HG03060 (cell line): ENCODE results near the gene EFCAB6.

Experiments
- ATAC-seq: cut with Tn5 transposase; IDR thresholded peaks from one replicate; pipeline ENCODE4 v1.9.1; 2021; ENCODE audit warnings: low read depth, moderate number of reproducible peaks; ENCODE audit not compliant: unreplicated experiment

EFCAB6 gene

GRCh38 chr22:43560651-43561050, 251.5 kb downstream of the EFCAB6 start:
- no peak for ATAC-seq

- ATAC-seq = no peak
These were observed 256.3 kb downstream of the EFCAB6 start for GRCh38 chr22:43555561-43556515.

- ATAC-seq = no peak
These were observed 257.3 kb downstream of the EFCAB6 start for GRCh38 chr22:43554694-43555365.

DNA sequence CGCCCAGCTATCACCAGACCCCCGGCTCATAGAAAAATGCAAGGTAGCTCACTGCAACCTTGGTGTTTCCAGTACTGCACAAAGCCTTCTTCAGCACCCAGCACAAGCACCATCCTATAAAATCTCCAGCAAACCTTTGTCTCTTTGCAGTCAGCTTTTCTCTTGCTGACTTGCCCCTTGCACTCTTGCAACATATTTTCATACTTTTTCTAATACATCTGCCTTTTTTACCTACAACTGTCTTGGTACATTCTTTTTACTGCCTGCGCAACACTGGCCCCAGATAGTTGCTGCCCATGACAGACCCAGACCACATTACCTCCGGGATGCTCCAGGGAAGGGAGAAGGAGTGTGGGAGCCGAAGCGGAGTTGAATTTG, 257.9 kb downstream of the EFCAB6 start:
- no peak for ATAC-seq

- ATAC-seq = no peak
These were observed 258.4 kb downstream of the EFCAB6 start for GRCh38 chr22:43553451-43554258.

DNA sequence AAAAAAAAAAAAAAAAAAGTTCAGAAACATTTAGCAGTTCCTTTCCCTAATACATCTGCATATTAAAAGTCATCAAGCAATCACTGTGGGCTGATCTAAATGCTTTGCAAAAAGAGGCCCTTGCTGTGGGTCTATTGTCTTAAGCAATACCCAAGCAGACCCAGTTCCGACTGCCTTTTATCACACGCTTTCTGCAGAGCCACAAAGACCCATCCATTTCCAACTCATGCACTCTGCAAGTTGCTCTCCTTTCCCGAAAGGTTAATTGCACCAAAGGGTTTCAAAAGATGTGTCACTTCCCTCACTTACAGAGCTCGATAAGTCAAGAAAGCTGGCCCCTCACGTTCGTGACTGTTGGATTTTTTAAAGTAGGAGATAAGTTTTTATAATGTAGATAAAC, 261.4 kb downstream of the EFCAB6 start:
- ATAC-seq = no peak

DNA sequence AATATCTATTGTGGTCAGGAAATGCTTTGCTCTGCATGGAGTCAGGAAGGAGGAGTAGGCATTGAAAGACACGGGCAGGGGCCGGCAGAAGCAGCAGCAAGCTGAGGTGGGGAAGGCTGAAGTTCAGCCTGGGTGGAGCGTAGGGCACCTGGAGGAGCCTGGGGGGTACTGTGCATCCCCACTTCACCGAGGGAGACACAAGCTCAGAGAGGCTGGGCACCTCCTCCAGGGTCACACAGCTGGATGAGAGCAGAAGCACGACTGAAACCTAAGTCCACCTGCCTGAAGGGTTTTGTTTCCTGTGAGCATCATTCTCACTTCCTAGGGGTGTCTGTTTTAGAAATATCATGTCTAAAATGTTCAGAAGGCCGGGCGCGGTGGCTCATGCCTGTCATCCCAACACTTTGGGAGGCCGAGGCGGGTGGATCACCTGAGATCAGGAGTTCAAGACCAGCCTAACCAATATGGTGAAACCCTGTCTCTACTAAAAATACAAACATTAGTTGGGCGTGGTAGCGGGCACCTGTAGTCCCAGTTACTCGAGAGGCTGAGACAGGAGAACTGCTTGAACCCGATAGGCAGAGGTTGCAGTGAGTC, 262.0 kb downstream of the EFCAB6 start:
- no peak for ATAC-seq

DNA sequence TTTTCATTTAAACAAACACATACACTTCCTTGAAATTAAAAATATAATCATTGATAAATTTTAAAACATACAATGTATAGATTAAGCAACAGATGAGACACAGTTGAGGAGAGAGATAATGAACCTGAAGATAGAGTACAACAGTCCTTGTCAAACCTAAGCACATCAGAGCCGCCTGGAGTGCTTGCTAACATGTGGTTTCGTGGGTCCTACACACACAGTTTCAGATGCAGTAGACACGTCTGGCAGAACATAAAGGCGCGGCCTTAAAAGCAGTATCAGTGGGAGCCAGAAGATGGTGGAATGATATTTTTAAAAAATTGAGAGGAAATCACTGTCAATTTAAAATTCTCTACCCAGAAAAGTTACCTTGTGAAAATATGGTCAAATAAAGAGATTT, 265.9 kb downstream of the EFCAB6 start:
- no peak for ATAC-seq

DNA sequence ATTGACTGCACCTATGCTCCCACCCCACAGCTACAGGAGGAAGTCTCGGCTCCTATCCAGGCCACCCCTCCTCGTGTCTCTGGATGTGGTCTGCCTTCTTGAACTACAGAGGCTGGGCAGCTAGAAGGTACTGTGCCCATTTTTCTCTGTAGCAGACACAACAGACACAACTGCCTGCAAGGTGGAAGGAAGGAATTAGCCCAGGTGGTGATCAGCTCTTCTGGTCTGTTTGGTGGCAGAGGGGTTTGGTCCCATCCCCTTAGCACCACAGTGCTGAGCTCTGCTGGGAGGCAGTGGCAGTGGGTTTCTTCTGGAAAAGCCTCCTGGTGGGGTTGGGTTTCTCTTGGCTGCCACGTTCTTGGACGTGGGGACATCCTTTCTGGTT, 267.8 kb downstream of the EFCAB6 start:
- no peak for ATAC-seq

DNA sequence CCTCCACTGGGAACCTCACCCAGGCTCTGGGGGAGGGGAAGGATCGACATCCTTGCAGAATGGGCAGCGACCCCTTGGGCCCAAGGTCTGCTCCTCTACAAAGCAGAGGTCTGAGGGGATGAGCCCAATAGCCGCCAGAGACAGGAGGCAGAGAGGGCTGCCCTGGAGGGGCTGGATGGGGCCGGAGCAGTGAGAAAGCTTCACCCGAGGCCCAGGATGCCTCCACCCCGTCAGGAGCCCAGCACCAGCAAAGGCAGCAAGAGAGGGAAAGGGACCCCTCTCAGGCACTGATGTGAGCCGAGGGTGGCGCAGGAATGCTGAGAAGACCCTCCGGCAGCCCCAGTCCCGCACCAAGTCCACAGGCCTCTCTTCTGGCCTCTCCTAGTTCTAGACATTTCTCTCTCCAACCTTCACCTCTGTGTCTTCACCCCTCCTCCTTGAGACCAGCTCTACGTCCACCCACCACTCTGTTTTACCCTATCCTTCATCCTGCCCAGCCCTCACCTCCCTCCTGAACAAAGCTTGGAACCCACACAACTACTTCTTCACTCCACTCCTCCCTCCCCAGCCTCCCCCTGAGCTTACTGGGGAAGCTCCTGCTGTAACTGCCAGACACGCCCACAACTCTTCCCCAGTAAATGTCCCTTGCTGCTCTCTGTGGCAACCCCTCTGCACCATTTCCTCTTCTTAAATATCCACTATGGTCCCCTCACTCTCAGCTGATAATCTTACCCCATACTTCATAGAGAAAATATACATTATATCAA, 268.4 kb downstream of the EFCAB6 start:
- no peak for ATAC-seq

GRCh38 chr22:43542681-43543521, 269.2 kb downstream of the EFCAB6 start:
- ATAC-seq = no peak

DNA sequence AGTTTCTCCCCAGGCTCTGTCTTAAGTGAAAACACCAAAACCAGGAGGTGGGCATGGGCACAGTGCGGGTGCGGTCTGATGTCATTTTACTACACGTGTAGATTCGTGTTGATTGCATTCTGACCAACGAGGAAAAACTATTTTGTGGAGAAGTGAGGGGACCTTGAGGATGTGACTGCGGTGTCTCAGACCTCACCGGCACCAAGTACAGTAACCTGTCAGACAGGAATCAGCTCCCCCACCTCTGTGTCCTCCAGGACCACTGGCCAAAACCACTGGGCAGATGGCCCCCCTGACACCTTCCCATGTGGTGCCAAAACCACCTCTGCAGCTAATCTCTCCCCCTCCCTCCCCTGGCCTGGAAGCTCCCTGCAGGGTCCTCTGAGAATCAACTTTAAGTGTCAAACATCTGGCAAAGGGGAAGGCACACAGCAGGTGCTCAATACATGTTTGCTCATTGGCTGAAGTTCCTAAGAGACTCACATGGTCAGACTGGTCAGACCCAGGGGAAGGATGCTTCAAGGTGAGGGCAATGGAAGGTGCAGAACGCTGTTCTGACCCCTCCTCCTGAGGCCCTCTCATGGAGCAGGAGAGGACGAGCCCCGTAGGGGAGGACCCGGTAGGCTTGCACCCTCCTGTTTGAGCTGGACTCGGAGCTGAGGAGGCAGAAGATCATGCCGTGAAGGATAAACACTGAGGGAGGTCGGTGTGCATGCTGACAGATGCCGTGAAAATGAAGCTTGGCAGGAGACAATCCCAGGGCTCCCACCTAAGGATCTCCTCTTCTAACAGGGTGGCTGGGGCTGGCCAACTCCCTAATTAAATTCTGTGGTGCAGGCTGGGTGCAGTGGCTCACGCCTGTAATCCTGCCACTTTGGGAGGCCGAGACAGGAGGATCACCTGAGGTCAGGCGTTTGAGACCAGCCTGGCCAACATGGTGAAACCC, 270.4 kb downstream of the EFCAB6 start:
- ATAC-seq = no peak

DNA sequence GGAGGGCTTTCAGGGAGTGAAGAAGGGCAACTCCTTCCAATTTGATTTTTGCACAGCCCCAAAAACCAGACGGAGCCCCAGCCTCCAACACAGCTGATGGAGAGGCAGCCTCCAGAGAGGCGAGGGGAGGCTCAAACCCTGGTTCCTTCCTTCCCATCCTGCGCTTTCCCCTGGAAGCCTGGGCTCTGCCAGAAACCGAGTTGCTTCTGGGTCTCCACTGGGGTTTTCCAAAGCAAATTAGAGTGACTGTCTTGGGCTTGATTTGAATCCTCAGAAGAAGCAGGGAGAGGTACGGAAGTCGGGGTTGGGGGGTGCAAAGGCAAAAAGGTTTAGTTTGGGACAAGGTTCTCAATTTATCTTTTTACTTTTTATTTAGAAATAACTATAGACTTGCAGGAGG, 271.1 kb downstream of the EFCAB6 start:
- no peak for ATAC-seq

GRCh38 chr22:43540529-43540923, 271.6 kb downstream of the EFCAB6 start:
- ATAC-seq = no peak

GRCh38 chr22:43539572-43540528, 272.3 kb downstream of the EFCAB6 start:
- no peak for ATAC-seq

- ATAC-seq = no peak
These were observed 275.0 kb downstream of the EFCAB6 start for GRCh38 chr22:43537019-43537585.

DNA sequence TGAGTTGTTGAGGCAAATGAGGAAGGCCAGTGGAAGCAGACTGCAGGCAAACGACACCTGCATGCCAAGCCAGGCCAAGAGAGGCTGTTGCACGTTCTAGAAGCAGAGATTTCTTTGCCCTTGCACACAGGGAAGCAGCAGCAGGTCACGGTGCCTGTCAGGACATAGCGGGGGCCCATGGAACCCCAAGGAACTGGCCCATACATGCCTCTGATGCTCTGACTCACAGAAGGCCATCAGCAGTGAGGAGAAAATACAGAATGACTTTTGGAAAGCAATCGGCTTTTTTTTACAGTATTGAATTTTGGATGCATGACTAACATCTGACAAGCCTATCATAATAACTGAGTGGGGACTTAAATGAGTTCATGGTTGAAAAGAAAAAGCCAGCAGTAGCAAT, 276.4 kb downstream of the EFCAB6 start:
- no peak for ATAC-seq
